ENCODE data around the gene ARHGAP26.

Gene ARHGAP26

GRCh38 chr5:143244000-143244736 is 474.0 kb downstream of the ARHGAP26 start:
- in situ Hi-C loops (cut with MboI; ENCODE audit: low sequenced_read_pairs), result no loop called here

GRCh38 chr5:143244990-143245389 is 474.8 kb downstream of the ARHGAP26 start:
- in situ Hi-C loops (cut with MboI; ENCODE audit: low sequenced_read_pairs), result no loop called here

GRCh38 chr5:143245929-143246561 is 475.9 kb downstream of the ARHGAP26 start:
- in situ Hi-C loops (cut with MboI; ENCODE audit: low sequenced_read_pairs), result no loop called here

- in situ Hi-C loops (cut with MboI; ENCODE audit: low sequenced_read_pairs), result no loop called here
Observed at GRCh38 chr5:143247134-143247815, 477.1 kb downstream of the ARHGAP26 start.

GRCh38 chr5:143248391-143248790 is 478.2 kb downstream of the ARHGAP26 start:
- in situ Hi-C loops (cut with MboI; ENCODE audit: low sequenced_read_pairs), result no loop called here

GRCh38 chr5:143248822-143249579 is 478.8 kb downstream of the ARHGAP26 start:
- in situ Hi-C loops (cut with MboI; ENCODE audit: low sequenced_read_pairs), result no loop called here

- in situ Hi-C loops (cut with MboI; ENCODE audit: low sequenced_read_pairs), result no loop called here
Observed at GRCh38 chr5:143249851-143250250, 479.7 kb downstream of the ARHGAP26 start.

GRCh38 chr5:143251190-143251589 is 481.0 kb downstream of the ARHGAP26 start:
- in situ Hi-C loops (cut with MboI; ENCODE audit: low sequenced_read_pairs), result no loop called here

- in situ Hi-C loops (cut with MboI; ENCODE audit: low sequenced_read_pairs), result no loop called here
Observed at GRCh38 chr5:143251946-143252345, 481.8 kb downstream of the ARHGAP26 start.

GRCh38 chr5:143254819-143255218 is 484.6 kb downstream of the ARHGAP26 start:
- in situ Hi-C loops (cut with MboI; ENCODE audit: low sequenced_read_pairs), result no loop called here

GRCh38 chr5:143258559-143259253 is 488.5 kb downstream of the ARHGAP26 start:
- in situ Hi-C loops (cut with MboI; ENCODE audit: low sequenced_read_pairs), result no loop called here

- in situ Hi-C loops (cut with MboI; ENCODE audit: low sequenced_read_pairs), result no loop called here
Observed at GRCh38 chr5:143259254-143259605, 489.1 kb downstream of the ARHGAP26 start.

- in situ Hi-C loops (cut with MboI; ENCODE audit: low sequenced_read_pairs), result no loop called here
Observed at GRCh38 chr5:143261748-143262392, 491.7 kb downstream of the ARHGAP26 start.

GRCh38 chr5:143262393-143263174 is 492.4 kb downstream of the ARHGAP26 start:
- in situ Hi-C loops (cut with MboI; ENCODE audit: low sequenced_read_pairs), result no loop called here

- in situ Hi-C loops (cut with MboI; ENCODE audit: low sequenced_read_pairs), result no loop called here
Observed at GRCh38 chr5:143263272-143263810, 493.2 kb downstream of the ARHGAP26 start.

- in situ Hi-C loops (cut with MboI; ENCODE audit: low sequenced_read_pairs), result no loop called here
Observed at GRCh38 chr5:143265995-143266394, 495.8 kb downstream of the ARHGAP26 start.

- in situ Hi-C loops (cut with MboI; ENCODE audit: low sequenced_read_pairs), result no loop called here
Observed at GRCh38 chr5:143267186-143267585, 497.0 kb downstream of the ARHGAP26 start.

- in situ Hi-C loops (cut with MboI; ENCODE audit: low sequenced_read_pairs), result no loop called here
Observed at GRCh38 chr5:143268388-143268787, 498.2 kb downstream of the ARHGAP26 start.

- in situ Hi-C loops (cut with MboI; ENCODE audit: low sequenced_read_pairs), result no loop called here
Observed at GRCh38 chr5:143271431-143271830, 501.3 kb downstream of the ARHGAP26 start.
